Fibroblast of lung (primary cell): ENCODE data around the gene CFAP141.

Experiments used
- EZH2 ChIP-seq: IDR thresholded peaks from 2 replicates; pipeline ENCODE4 v1.5.1; 2012; ENCODE audit warnings: low read length, control low read depth, mild to moderate bottlenecking; ENCODE audit errors: missing control alignments
- TF ChIP-seq, protein P1 (sequence below), 2 donors: IDR thresholded peaks in 1 of 2; conservative IDR thresholded peaks in 1 of 2; 1 replicate in 1 of 2; 2 replicates in 1 of 2; pipeline ENCODE4 v1.5.1; 2011 to 2012; ENCODE audit warnings: low read length in 2 of 2, control low read depth in 1 of 2, inconsistent platforms in 1 of 2, low read depth in 1 of 2, mild to moderate bottlenecking in 1 of 2

DNA sequence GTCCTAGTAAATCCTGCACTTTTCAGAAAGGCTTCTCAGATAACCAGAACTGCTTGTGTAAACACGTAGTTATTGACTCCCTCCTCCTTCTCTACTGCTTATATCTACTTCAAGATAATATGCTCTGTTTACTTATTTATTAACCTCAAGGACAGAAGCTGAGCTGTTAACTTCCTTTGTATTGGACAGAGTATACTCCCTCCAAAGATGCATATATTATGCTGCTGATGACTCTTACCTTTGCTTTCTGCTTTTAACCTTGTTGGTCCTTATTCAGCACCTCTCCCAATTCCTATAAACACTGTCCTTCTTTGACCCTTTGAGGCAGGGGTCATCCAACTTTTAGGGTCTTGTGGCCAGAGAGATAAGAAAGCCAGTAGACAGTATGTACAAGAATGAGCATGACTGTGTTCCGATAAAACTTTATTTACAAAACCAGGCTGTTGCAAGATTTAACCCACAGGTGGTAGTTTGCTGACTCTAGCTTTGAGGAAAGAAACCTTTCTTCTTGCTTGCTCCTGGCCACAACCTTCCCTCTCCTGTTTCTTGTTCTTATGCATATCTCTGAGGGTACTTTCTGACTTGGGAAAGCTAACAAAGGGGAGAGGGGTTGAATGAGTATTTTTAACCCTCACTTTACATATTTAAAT is 19.2 kb downstream of the CFAP141 start:
- TF ChIP-seq, protein P1, sequence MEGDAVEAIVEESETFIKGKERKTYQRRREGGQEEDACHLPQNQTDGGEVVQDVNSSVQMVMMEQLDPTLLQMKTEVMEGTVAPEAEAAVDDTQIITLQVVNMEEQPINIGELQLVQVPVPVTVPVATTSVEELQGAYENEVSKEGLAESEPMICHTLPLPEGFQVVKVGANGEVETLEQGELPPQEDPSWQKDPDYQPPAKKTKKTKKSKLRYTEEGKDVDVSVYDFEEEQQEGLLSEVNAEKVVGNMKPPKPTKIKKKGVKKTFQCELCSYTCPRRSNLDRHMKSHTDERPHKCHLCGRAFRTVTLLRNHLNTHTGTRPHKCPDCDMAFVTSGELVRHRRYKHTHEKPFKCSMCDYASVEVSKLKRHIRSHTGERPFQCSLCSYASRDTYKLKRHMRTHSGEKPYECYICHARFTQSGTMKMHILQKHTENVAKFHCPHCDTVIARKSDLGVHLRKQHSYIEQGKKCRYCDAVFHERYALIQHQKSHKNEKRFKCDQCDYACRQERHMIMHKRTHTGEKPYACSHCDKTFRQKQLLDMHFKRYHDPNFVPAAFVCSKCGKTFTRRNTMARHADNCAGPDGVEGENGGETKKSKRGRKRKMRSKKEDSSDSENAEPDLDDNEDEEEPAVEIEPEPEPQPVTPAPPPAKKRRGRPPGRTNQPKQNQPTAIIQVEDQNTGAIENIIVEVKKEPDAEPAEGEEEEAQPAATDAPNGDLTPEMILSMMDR (conservative IDR thresholded peaks at IDR 0.05 in 1 of 2, IDR thresholded peaks at IDR 0.05 in 1 of 2; ENCODE audit: low read depth in 1 of 2, low read length in 2 of 2) = no peak
- TF ChIP-seq EZH2 = no peak
